H9 (cell line): Measurements from ENCODE around the gene ETFDH. TPM values are rescaled to one million over a fixed set of nuclear protein-coding genes. Genes with fewer than 3 reads are reported as not detected.

Experiments used
- DNase-seq: peaks from one replicate; pipeline ENCODE4 v3.0.0-alpha.2; 2017
- H2AFZ ChIP-seq: one replicate; pipeline ENCODE4 v1.6.1; 2013; ENCODE audit warnings: mild to moderate bottlenecking, low read length, control low read depth, moderate library complexity
- H2AK5ac ChIP-seq: 2 replicates; pipeline ENCODE4 v1.6.1; 2013; ENCODE audit warnings: low read length, control low read depth, mixed read lengths; ENCODE audit not compliant: insufficient read length
- H2BK120ac ChIP-seq: one replicate; pipeline ENCODE4 v1.6.1; 2013; ENCODE audit warnings: low read depth, mild to moderate bottlenecking, low read length, control low read depth, inconsistent platforms; ENCODE audit not compliant: poor library complexity, severe bottlenecking
- H2BK12ac ChIP-seq: 2 replicates; pipeline ENCODE4 v1.6.1; 2013; ENCODE audit warnings: low read length, control low read depth, mixed read lengths, low read depth; ENCODE audit not compliant: insufficient read length
- H2BK15ac ChIP-seq: 2 replicates; pipeline ENCODE4 v1.6.1; 2013; ENCODE audit warnings: low read depth, low read length, control low read depth
- H2BK20ac ChIP-seq: one replicate; pipeline ENCODE4 v1.6.1; 2013; ENCODE audit warnings: low read depth, mild to moderate bottlenecking, low read length, control low read depth, inconsistent platforms; ENCODE audit not compliant: poor library complexity, severe bottlenecking
- H2BK5ac ChIP-seq: 2 replicates; pipeline ENCODE4 v1.6.1; 2013; ENCODE audit warnings: low read length, control low read depth, mixed read lengths; ENCODE audit not compliant: insufficient read length
- H3K14ac ChIP-seq: 2 replicates; pipeline ENCODE4 v1.6.1; 2013; ENCODE audit warnings: low read length, control low read depth; ENCODE audit not compliant: insufficient read depth
- H3K18ac ChIP-seq: 2 replicates; pipeline ENCODE4 v1.6.1; 2013; ENCODE audit warnings: low read depth, mild to moderate bottlenecking, mixed read lengths, low read length, control low read depth; ENCODE audit not compliant: insufficient read length
- H3K23ac ChIP-seq: 2 replicates; pipeline ENCODE4 v1.6.1; 2013; ENCODE audit warnings: low read length, control low read depth, mixed read lengths, low read depth; ENCODE audit not compliant: insufficient read length
- H3K23me2 ChIP-seq: 2 replicates; pipeline ENCODE4 v1.6.1; 2013; ENCODE audit warnings: low read depth, mild to moderate bottlenecking, mixed read lengths, low read length, control low read depth; ENCODE audit not compliant: insufficient read length, poor library complexity, severe bottlenecking
- H3K27ac ChIP-seq: 2 replicates; pipeline ENCODE4 v1.5.1; 2013; ENCODE audit warnings: low read length, control low read depth, mixed read lengths, low read depth; ENCODE audit not compliant: insufficient read length
- H3K27me3 ChIP-seq: 2 replicates; pipeline ENCODE4 v1.6.1; 2013; ENCODE audit warnings: low read length, control low read depth, inconsistent platforms; ENCODE audit not compliant: insufficient read depth
- H3K4ac ChIP-seq: 2 replicates; pipeline ENCODE4 v1.6.1; 2013; ENCODE audit warnings: low read depth, mild to moderate bottlenecking, control low read depth, inconsistent platforms, low read length, moderate library complexity
- H3K4me1 ChIP-seq: 2 replicates; pipeline ENCODE4 v1.6.1; 2013; ENCODE audit warnings: low read length, control low read depth, inconsistent platforms; ENCODE audit not compliant: insufficient read depth
- H3K4me2 ChIP-seq: 2 replicates; pipeline ENCODE4 v1.6.1; 2013; ENCODE audit warnings: low read length, control low read depth, mixed read lengths; ENCODE audit not compliant: insufficient read length, insufficient read depth
- H3K56ac ChIP-seq: 2 replicates; pipeline ENCODE4 v1.6.1; 2013; ENCODE audit warnings: low read depth, mild to moderate bottlenecking, mixed read lengths, low read length, control low read depth; ENCODE audit not compliant: insufficient read length
- H3K79me1 ChIP-seq: 2 replicates; pipeline ENCODE4 v1.6.1; 2013; ENCODE audit warnings: low read depth, mild to moderate bottlenecking, moderate library complexity, low read length, control low read depth, inconsistent platforms; ENCODE audit not compliant: insufficient read depth, poor library complexity, severe bottlenecking
- H3K79me2 ChIP-seq: 2 replicates; pipeline ENCODE4 v1.6.1; 2013; ENCODE audit warnings: low read length, control low read depth, inconsistent platforms; ENCODE audit not compliant: insufficient read depth
- H3K9ac ChIP-seq: 2 replicates; pipeline ENCODE4 v1.6.1; 2013; ENCODE audit warnings: low read length, control low read depth, mixed read lengths; ENCODE audit not compliant: insufficient read length; ENCODE audit errors: extremely low read depth
- H3K9me3 ChIP-seq: one replicate; pipeline ENCODE4 v1.6.1; 2013; ENCODE audit warnings: low read depth, low read length, inconsistent platforms; ENCODE audit not compliant: control insufficient read depth
- H3T11ph ChIP-seq: one replicate; pipeline ENCODE4 v1.6.1; 2013; ENCODE audit warnings: mild to moderate bottlenecking, low read length, control low read depth, inconsistent platforms
- H4K20me1 ChIP-seq: one replicate; pipeline ENCODE4 v1.6.1; 2013; ENCODE audit not compliant: control insufficient read depth, insufficient read length, insufficient read depth
- H4K5ac ChIP-seq: 2 replicates; pipeline ENCODE4 v1.6.1; 2013; ENCODE audit warnings: low read depth, mild to moderate bottlenecking, mixed read lengths, low read length, control low read depth; ENCODE audit not compliant: insufficient read length
- H4K8ac ChIP-seq: replicated peaks from 2 replicates; pipeline ENCODE4 v1.6.1; 2013; ENCODE audit warnings: low read length, control low read depth, mixed read lengths, low read depth; ENCODE audit not compliant: insufficient read length
- H4K91ac ChIP-seq: 2 replicates; pipeline ENCODE4 v1.6.1; 2013; ENCODE audit warnings: low read depth, mild to moderate bottlenecking, moderate library complexity, mixed read lengths, low read length, control low read depth; ENCODE audit not compliant: insufficient read length
- H3K27ac Mint-ChIP-seq, 3 experiments: 2 replicates in 2 of 3; 3 replicates in 1 of 3; pipeline ENCODE4 v1.8.0; 2020 to 2021; ENCODE audit warnings: mixed read lengths in 3 of 3, mild to moderate bottlenecking in 1 of 3, moderate library complexity in 1 of 3
- H3K27me3 Mint-ChIP-seq: 2 replicates; pipeline ENCODE4 v1.8.0; 2021; ENCODE audit warnings: low read depth, mild to moderate bottlenecking, moderate library complexity, mixed read lengths
- H3K36me3 Mint-ChIP-seq, 3 experiments: 2 replicates in 2 of 3; 3 replicates in 1 of 3; pipeline ENCODE4 v1.8.0; 2020 to 2021; ENCODE audit warnings: low read depth in 3 of 3, mixed read lengths in 3 of 3; ENCODE audit not compliant: insufficient read depth in 1 of 3
- H3K4me1 Mint-ChIP-seq, 2 experiments: 2 replicates each; pipeline ENCODE4 v1.8.0; 2020; ENCODE audit warnings: mixed read lengths in 2 of 2
- H3K4me3 Mint-ChIP-seq, 2 experiments: 2 replicates in 1 of 2; 3 replicates in 1 of 2; pipeline ENCODE4 v1.8.0; 2020 to 2021; ENCODE audit warnings: mild to moderate bottlenecking in 2 of 2, mixed read lengths in 2 of 2, moderate library complexity in 1 of 2
- H3K9me3 Mint-ChIP-seq, 2 experiments: 2 replicates in 1 of 2; 3 replicates in 1 of 2; pipeline ENCODE4 v1.8.0; 2020; ENCODE audit warnings: mild to moderate bottlenecking in 2 of 2, mixed read lengths in 2 of 2, moderate library complexity in 1 of 2
- CTCF ChIP-seq: fragments of 200-600 bp; sonication (generic); conservative IDR thresholded peaks from 3 replicates; pipeline ENCODE4 v1.8.0; 2021; ENCODE audit warnings: antibody characterized with exemption, mild to moderate bottlenecking
- WGBS: extraction: QIAGEN DNeasy Blood & Tissue Kit; methylation state at CpG from one replicate; pipeline ENCODE4 v1.1.7; 2013; ENCODE audit warnings: missing lambda C conversion rate, low lambda C conversion rate, mixed read lengths; ENCODE audit not compliant: insufficient read length; ENCODE audit errors: extremely low coverage; 5-methylcytosine and 5-hydroxymethylcytosine counted together
- total RNA-seq: library from RNA; stranded (reverse); gene quantifications from 2 replicates; pipeline ENCODE4 v1.2.1, GENCODE V29; 2021

ETFDH gene
- total RNA-seq, 1 experiment from 2014 or later, result 12.8 TPM

- no peaks in the 10 kb centered on the region for H3K9me3 ChIP-seq
- DNase-seq, result peak; percentile 49
- no peak overlapping the region for H2AK5ac ChIP-seq
- no peaks in the 10 kb centered on the region for H3K4me1 ChIP-seq
- TF ChIP-seq CTCF, result peak; percentile 77
- no peak overlapping the region for H3K27ac Mint-ChIP-seq
- no peaks in the 10 kb centered on the region for H3K79me1 ChIP-seq
- no peaks in the 10 kb centered on the region for H3K27me3 ChIP-seq
- H2BK12ac ChIP-seq, result no peak overlapping the region
- no peak overlapping the region for H3T11ph ChIP-seq
- no peaks in the 10 kb centered on the region for H4K20me1 ChIP-seq
- H2AFZ ChIP-seq, result no peak overlapping the region
- H3K9me3 Mint-ChIP-seq, result no peaks in the 10 kb centered on the region
- peaks cover 3% of the 10 kb centered on the region for H3K27me3 Mint-ChIP-seq
- no peak overlapping the region for H2BK15ac ChIP-seq
- no peak overlapping the region for H3K23ac ChIP-seq
- no peak overlapping the region for H2BK120ac ChIP-seq
- H4K8ac ChIP-seq, result no peak overlapping the region
- no peak overlapping the region for H3K4me2 ChIP-seq
- H3K18ac ChIP-seq, result no peak overlapping the region
- H3K4me3 Mint-ChIP-seq, result no peak overlapping the region
- no peaks in the 10 kb centered on the region for H3K23me2 ChIP-seq
- no peak overlapping the region for H3K9ac ChIP-seq
- no peak overlapping the region for H2BK20ac ChIP-seq
- WGBS, result no CpG with 5 or more reads among the region's 5 CpGs
- H3K56ac ChIP-seq, result no peak overlapping the region
- H3K14ac ChIP-seq, result no peak overlapping the region
- no peaks in the 10 kb centered on the region for H3K79me2 ChIP-seq
- H3K4me1 Mint-ChIP-seq, result peaks cover 0 to 15% of the 10 kb centered on the region in 2 experiments; a peak in 2 of 4 replicates
- no peak overlapping the region for H4K5ac ChIP-seq
- no peak overlapping the region for H3K4ac ChIP-seq
- no peak overlapping the region for H3K27ac ChIP-seq
- H3K36me3 Mint-ChIP-seq, result no peaks in the 10 kb centered on the region
- no peak overlapping the region for H4K91ac ChIP-seq
- H2BK5ac ChIP-seq, result no peak overlapping the region
Observed at GRCh38 chr4:158729716-158730559, 57.8 kb downstream of the ETFDH start.
